Lower leg skin (tissue), 3 donors: ENCODE results near the gene HOXD13.

Experiments
- POLR2A ChIP-seq, 2 donors: fragments of 450-650 bp; IDR thresholded peaks; one replicate each; pipeline ENCODE4 v1.6.1; 2016 to 2017; ENCODE audit warnings: antibody characterized with exemption in 2 of 2, mild to moderate bottlenecking in 1 of 2, moderate library complexity in 1 of 2
- TF ChIP-seq, protein P1 (sequence below), 3 donors: fragments of 450-650 bp; IDR thresholded peaks; one replicate each; pipeline ENCODE4 v1.5.1; 2016; ENCODE audit warnings: antibody characterized with exemption in 3 of 3, mild to moderate bottlenecking in 3 of 3, moderate library complexity in 2 of 3

DNA sequence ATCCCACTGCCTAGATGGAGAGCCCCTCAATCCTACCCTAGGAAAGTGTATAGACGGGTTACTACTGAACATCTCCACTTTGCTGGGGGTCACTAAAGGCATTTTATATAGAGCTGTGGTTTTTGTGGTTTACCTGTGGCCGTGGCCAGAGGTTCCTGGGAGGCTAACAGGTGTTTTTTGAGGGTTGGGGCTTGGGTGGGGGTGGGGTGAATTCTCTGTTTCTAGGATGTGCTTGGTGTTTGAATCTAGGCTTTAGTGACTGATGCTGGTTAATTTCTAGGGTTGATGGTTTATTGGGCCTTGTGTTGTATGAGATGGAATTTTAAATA, 44.7 kb downstream of the HOXD13 start:
- TF ChIP-seq, protein P1, sequence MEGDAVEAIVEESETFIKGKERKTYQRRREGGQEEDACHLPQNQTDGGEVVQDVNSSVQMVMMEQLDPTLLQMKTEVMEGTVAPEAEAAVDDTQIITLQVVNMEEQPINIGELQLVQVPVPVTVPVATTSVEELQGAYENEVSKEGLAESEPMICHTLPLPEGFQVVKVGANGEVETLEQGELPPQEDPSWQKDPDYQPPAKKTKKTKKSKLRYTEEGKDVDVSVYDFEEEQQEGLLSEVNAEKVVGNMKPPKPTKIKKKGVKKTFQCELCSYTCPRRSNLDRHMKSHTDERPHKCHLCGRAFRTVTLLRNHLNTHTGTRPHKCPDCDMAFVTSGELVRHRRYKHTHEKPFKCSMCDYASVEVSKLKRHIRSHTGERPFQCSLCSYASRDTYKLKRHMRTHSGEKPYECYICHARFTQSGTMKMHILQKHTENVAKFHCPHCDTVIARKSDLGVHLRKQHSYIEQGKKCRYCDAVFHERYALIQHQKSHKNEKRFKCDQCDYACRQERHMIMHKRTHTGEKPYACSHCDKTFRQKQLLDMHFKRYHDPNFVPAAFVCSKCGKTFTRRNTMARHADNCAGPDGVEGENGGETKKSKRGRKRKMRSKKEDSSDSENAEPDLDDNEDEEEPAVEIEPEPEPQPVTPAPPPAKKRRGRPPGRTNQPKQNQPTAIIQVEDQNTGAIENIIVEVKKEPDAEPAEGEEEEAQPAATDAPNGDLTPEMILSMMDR (IDR thresholded peaks at IDR 0.05) = no peak
- no peak for TF ChIP-seq POLR2A (IDR thresholded peaks at IDR 0.05)
